ENCODE data around the gene SLC6A7.

Gene SLC6A7

GRCh38 chr5:150209099-150209635, 19.3 kb downstream of the SLC6A7 start:
- Histone ChIP-seq H3K4me1 (ENCODE audit: control insufficient read depth, insufficient read depth, low read length, unreplicated experiment) (peaks cover 12% of the 10 kb centered on the region), H3K79me2 (ENCODE audit: control insufficient read depth, insufficient read depth, low read length, unreplicated experiment) (no peaks in the 10 kb centered on the region), H3K4me3 (ENCODE audit: low read depth, low read length) (no peak overlapping the region), H3K27ac (ENCODE audit: low read depth, low read length) (0 out of 2 replicates have a peak overlapping the region, but pooled peaks have one; percentile 2), H2AFZ (ENCODE audit: low read length, unreplicated experiment) (no peak overlapping the region), H3K27me3 (ENCODE audit: insufficient read depth, low read length) (no peaks in the 10 kb centered on the region), H3K36me3 (ENCODE audit: insufficient read depth, low read length) (no peaks in the 10 kb centered on the region)

GRCh38 chr5:150210644-150211043, 20.8 kb downstream of the SLC6A7 start:
- H2AFZ ChIP-seq (ENCODE audit: low read length, unreplicated experiment), result no peak overlapping the region
- H3K4me1 ChIP-seq (ENCODE audit: control insufficient read depth, insufficient read depth, low read length, unreplicated experiment), result peaks cover 12% of the 10 kb centered on the region
- H3K79me2 ChIP-seq (ENCODE audit: control insufficient read depth, insufficient read depth, low read length, unreplicated experiment), result no peaks in the 10 kb centered on the region
- no peaks in the 10 kb centered on the region for H3K36me3 ChIP-seq (ENCODE audit: insufficient read depth, low read length)
- H3K27me3 ChIP-seq (ENCODE audit: insufficient read depth, low read length), result no peaks in the 10 kb centered on the region
- no peak overlapping the region for H3K27ac ChIP-seq (ENCODE audit: low read depth, low read length)
- no peak overlapping the region for H3K4me3 ChIP-seq (ENCODE audit: low read depth, low read length)

- no peak overlapping the region for H3K4me3 ChIP-seq (ENCODE audit: low read depth, low read length)
- no peaks in the 10 kb centered on the region for H3K36me3 ChIP-seq (ENCODE audit: insufficient read depth, low read length)
- no peaks in the 10 kb centered on the region for H3K79me2 ChIP-seq (ENCODE audit: control insufficient read depth, insufficient read depth, low read length, unreplicated experiment)
- no peaks in the 10 kb centered on the region for H3K27me3 ChIP-seq (ENCODE audit: insufficient read depth, low read length)
- no peak overlapping the region for H3K27ac ChIP-seq (ENCODE audit: low read depth, low read length)
- H3K4me1 ChIP-seq (ENCODE audit: control insufficient read depth, insufficient read depth, low read length, unreplicated experiment), result peaks cover 12% of the 10 kb centered on the region
- no peak overlapping the region for H2AFZ ChIP-seq (ENCODE audit: low read length, unreplicated experiment)
These were observed 21.5 kb downstream of the SLC6A7 start for GRCh38 chr5:150211156-150212030.

- Histone ChIP-seq H3K27me3 (ENCODE audit: insufficient read depth, low read length) (no peaks in the 10 kb centered on the region), H3K4me3 (ENCODE audit: low read depth, low read length) (no peak overlapping the region), H2AFZ (ENCODE audit: low read length, unreplicated experiment) (no peak overlapping the region), H3K27ac (ENCODE audit: low read depth, low read length) (no peak overlapping the region), H3K36me3 (ENCODE audit: insufficient read depth, low read length) (no peaks in the 10 kb centered on the region), H3K4me1 (ENCODE audit: control insufficient read depth, insufficient read depth, low read length, unreplicated experiment) (peaks cover 9% of the 10 kb centered on the region), H3K79me2 (ENCODE audit: control insufficient read depth, insufficient read depth, low read length, unreplicated experiment) (no peaks in the 10 kb centered on the region)
These were observed 23.7 kb downstream of the SLC6A7 start for GRCh38 chr5:150213530-150213929.

DNA sequence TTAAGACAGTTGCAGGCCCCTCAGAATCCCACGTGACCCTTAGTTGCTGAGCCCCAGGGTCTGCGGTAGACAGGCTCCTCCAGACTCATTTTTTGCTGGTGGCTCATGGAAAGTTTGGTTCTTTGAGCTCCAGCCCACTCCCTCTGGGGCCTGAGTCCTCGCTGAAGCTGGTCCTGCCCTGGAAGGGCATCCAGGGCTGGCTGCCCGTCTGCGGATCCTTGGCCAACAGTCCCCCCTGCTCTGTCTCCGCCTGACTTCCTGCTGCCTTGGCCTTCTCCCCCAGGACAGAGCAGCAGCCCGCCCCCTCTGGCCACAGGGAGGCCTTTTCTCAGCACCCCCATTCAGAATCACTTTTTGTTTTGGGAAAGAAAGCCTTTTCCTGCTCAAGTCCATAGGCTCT, 24.4 kb downstream of the SLC6A7 start:
- Histone ChIP-seq H2AFZ (ENCODE audit: low read length, unreplicated experiment) (no peak overlapping the region), H3K36me3 (ENCODE audit: insufficient read depth, low read length) (no peaks in the 10 kb centered on the region), H3K4me1 (ENCODE audit: control insufficient read depth, insufficient read depth, low read length, unreplicated experiment) (peaks cover 2% of the 10 kb centered on the region), H3K27me3 (ENCODE audit: insufficient read depth, low read length) (no peaks in the 10 kb centered on the region), H3K79me2 (ENCODE audit: control insufficient read depth, insufficient read depth, low read length, unreplicated experiment) (no peaks in the 10 kb centered on the region), H3K4me3 (ENCODE audit: low read depth, low read length) (no peak overlapping the region), H3K27ac (ENCODE audit: low read depth, low read length) (no peak overlapping the region)

- Histone ChIP-seq H2AFZ (ENCODE audit: low read length, unreplicated experiment) (no peak overlapping the region), H3K4me1 (ENCODE audit: control insufficient read depth, insufficient read depth, low read length, unreplicated experiment) (no peaks in the 10 kb centered on the region), H3K27me3 (ENCODE audit: insufficient read depth, low read length) (no peaks in the 10 kb centered on the region), H3K79me2 (ENCODE audit: control insufficient read depth, insufficient read depth, low read length, unreplicated experiment) (no peaks in the 10 kb centered on the region), H3K36me3 (ENCODE audit: insufficient read depth, low read length) (no peaks in the 10 kb centered on the region), H3K27ac (ENCODE audit: low read depth, low read length) (no peak overlapping the region), H3K4me3 (ENCODE audit: low read depth, low read length) (no peak overlapping the region)
These were observed 26.4 kb downstream of the SLC6A7 start for GRCh38 chr5:150215979-150216944.

DNA sequence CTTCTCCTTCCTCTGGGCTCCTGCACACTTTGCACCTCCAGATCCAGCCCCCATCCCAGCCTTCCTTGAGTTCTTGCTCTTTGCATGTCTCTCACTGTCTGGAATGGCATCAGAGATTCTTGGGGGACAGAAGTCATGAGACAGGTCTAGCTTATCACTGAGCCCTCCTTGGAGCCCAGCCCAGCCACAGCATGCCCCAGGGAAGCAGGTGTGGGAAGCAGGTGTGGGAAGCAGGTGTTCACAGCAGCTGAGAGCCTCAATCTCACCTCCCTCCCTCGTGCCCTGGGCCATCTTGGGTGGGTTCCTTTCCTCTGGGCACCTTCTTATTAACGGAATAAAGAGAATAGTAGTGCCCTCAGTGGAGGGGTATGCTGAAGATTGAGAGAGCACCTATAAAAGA, 27.2 kb downstream of the SLC6A7 start:
- no peak overlapping the region for H3K4me3 ChIP-seq (ENCODE audit: low read depth, low read length)
- H3K79me2 ChIP-seq (ENCODE audit: control insufficient read depth, insufficient read depth, low read length, unreplicated experiment), result no peaks in the 10 kb centered on the region
- no peak overlapping the region for H2AFZ ChIP-seq (ENCODE audit: low read length, unreplicated experiment)
- no peak overlapping the region for H3K27ac ChIP-seq (ENCODE audit: low read depth, low read length)
- no peaks in the 10 kb centered on the region for H3K27me3 ChIP-seq (ENCODE audit: insufficient read depth, low read length)
- no peaks in the 10 kb centered on the region for H3K36me3 ChIP-seq (ENCODE audit: insufficient read depth, low read length)
- H3K4me1 ChIP-seq (ENCODE audit: control insufficient read depth, insufficient read depth, low read length, unreplicated experiment), result no peaks in the 10 kb centered on the region

- Histone ChIP-seq H3K27me3 (ENCODE audit: insufficient read depth, low read length) (no peaks in the 10 kb centered on the region), H3K4me3 (ENCODE audit: low read depth, low read length) (no peak overlapping the region), H3K36me3 (ENCODE audit: insufficient read depth, low read length) (no peaks in the 10 kb centered on the region), H2AFZ (ENCODE audit: low read length, unreplicated experiment) (no peak overlapping the region), H3K27ac (ENCODE audit: low read depth, low read length) (no peak overlapping the region), H3K4me1 (ENCODE audit: control insufficient read depth, insufficient read depth, low read length, unreplicated experiment) (no peaks in the 10 kb centered on the region), H3K79me2 (ENCODE audit: control insufficient read depth, insufficient read depth, low read length, unreplicated experiment) (no peaks in the 10 kb centered on the region)
These were observed 28.2 kb downstream of the SLC6A7 start for GRCh38 chr5:150217873-150218692.

DNA sequence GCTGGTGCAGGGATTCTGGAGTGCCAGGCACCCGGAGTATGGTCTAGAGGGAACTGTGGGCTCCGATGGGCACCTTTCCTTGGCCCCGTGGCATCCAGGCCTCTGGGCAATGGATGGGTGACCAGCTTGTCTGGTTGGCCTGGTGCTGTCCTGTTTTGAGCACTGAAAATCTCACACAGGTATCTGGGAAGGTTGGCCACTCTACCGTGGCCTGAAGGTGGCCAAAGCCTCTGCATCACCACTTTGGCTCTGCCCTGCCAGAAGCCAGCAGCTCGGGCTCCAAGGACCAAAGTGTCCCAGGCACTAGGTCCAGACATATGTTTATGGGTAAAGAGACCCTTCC, 28.8 kb downstream of the SLC6A7 start:
- no peak overlapping the region for H2AFZ ChIP-seq (ENCODE audit: low read length, unreplicated experiment)
- no peak overlapping the region for H3K4me3 ChIP-seq (ENCODE audit: low read depth, low read length)
- no peaks in the 10 kb centered on the region for H3K79me2 ChIP-seq (ENCODE audit: control insufficient read depth, insufficient read depth, low read length, unreplicated experiment)
- H3K4me1 ChIP-seq (ENCODE audit: control insufficient read depth, insufficient read depth, low read length, unreplicated experiment), result no peaks in the 10 kb centered on the region
- H3K36me3 ChIP-seq (ENCODE audit: insufficient read depth, low read length), result no peaks in the 10 kb centered on the region
- no peak overlapping the region for H3K27ac ChIP-seq (ENCODE audit: low read depth, low read length)
- no peaks in the 10 kb centered on the region for H3K27me3 ChIP-seq (ENCODE audit: insufficient read depth, low read length)

GRCh38 chr5:150219142-150219541, 29.3 kb downstream of the SLC6A7 start:
- Histone ChIP-seq H3K79me2 (ENCODE audit: control insufficient read depth, insufficient read depth, low read length, unreplicated experiment) (no peaks in the 10 kb centered on the region), H3K4me3 (ENCODE audit: low read depth, low read length) (no peak overlapping the region), H3K4me1 (ENCODE audit: control insufficient read depth, insufficient read depth, low read length, unreplicated experiment) (no peaks in the 10 kb centered on the region), H3K36me3 (ENCODE audit: insufficient read depth, low read length) (no peaks in the 10 kb centered on the region), H3K27ac (ENCODE audit: low read depth, low read length) (no peak overlapping the region), H3K27me3 (ENCODE audit: insufficient read depth, low read length) (no peaks in the 10 kb centered on the region), H2AFZ (ENCODE audit: low read length, unreplicated experiment) (no peak overlapping the region)
